DMS53 treated with DMSO at 0.1 percent for 48 hours (cell line): ENCODE measurements around the gene ZACN.

Source experiments
- DNase-seq: peaks from one replicate; lab custom pipeline; 2025; ENCODE audit not compliant: unreplicated experiment; lab: John Stamatoyannopoulos, UW

The ZACN gene

DNA sequence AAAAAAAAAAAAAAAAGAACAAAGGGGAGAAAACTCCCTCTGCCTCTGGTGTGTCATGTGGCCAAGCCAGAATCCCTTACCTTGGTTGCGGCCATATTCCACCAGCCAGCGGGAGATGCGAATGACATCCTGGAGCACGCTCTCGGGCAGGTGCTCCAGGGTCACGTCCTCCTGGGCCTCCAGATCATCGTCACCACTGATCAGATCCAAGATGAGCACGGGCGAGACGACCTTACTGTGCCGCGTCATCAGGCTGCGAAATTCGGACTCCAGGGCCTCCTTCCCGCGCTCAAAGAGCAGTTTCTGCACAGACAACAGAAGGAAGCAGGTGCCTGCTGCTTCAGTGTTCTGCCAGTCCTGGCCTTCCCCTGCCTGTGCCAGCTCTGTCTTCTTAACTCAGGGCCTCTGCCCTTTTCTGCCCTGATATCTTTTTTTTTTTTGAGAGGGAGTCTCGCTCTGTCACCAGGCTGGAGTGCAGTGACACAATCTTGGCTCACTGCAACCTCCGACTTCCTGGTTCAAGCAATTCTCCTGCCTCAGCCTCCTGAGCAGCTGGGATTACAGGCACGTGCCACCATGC is 18.8 kb downstream of the ZACN start:
- DNase-seq = no peak

DNA sequence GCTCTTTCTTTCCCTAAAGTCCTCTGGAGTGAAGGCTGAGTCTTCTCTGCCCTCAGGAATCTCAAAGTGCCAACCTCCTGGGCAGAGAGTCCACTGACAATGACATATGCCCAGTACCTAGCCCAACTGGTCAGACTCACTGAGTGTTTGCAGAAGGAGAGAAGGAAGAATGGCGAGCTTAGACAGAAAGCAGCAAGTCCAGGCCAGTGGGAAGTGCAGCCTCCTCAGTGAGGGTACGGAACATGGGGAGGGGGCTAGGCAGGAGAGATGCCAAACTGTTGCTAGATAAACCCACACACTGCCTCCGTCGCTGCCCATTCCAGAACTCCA is 23.9 kb downstream of the ZACN start:
- no peak for DNase-seq

DNA sequence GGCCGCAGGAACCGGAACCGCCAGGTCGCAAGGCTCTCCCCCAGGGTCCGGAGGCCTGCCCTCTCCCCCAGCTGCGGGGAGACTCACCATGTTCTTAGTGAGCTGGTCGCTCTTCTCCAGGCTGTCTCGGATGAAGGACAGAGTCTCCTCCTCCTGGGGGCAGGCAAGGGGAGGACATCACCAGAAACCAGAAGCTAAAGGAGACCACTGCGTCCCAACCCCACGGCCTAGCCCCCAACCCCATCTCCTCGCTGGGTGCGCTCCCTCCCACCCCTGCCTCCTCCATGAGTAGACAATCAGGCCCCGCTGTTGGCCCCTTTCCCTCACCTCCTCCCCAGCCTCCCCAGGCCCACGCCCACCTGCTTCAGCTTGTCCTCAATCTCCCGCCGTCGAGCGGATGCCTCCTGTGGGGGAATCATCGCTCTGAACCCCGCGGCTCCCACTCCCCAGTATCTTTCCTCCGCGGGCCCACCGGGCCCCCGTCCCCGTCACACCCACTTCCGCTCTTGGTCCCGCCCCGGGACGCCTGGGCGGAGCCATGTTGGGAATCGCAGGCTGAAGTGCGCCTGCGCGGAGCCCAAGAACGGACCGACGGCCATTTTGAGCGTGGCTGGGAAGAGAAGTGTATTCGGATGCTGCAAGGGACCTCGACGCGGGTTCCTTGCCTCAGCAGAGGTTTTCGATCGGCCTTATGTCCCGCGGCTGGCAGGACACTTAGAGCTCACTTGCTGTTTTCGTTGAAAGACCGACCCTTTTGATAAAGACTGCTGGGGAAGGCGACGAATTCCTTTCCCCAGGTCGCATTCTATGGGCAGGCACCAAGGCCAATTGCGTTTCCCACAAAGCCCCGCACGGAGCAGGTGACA is 24.5 kb downstream of the ZACN start, which contains the start of gene EXOC7:
TSS of gene EXOC7 (minus strand) at position 514 of the 866 bp plus-strand sequence. CDS start at position 419, 95 bp downstream.
- peak; percentile 83 for DNase-seq

GRCh38 chr17:76104140-76104895 is 25.3 kb downstream of the ZACN start:
- no peak for DNase-seq

GRCh38 chr17:76104896-76105231 is 25.9 kb downstream of the ZACN start:
- DNase-seq = no peak

- no peak for DNase-seq
These were observed 27.7 kb downstream of the ZACN start for GRCh38 chr17:76106703-76107102.

DNA sequence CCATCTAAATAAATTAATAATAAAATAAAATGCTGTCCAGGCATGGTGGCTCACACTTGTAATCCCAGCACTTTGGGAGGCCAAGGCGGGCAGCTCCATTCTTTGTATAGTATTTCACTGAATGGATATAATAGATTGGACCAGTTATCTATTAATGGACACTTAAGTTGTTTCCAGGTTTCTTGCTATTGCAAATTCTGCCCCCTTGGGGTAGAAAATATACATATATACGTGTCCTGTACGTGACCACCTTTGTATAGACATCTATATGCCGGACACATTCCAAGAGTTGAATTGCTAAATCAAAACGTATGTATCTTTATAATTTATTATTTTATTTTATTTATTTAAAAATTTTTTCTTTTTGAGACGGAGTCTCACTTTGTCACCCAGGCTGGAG is 28.5 kb downstream of the ZACN start:
- DNase-seq = no peak

GRCh38 chr17:76111956-76112355 is 33.0 kb downstream of the ZACN start:
- DNase-seq = no peak

GRCh38 chr17:76115138-76115754 is 36.3 kb downstream of the ZACN start:
- DNase-seq = no peak

DNA sequence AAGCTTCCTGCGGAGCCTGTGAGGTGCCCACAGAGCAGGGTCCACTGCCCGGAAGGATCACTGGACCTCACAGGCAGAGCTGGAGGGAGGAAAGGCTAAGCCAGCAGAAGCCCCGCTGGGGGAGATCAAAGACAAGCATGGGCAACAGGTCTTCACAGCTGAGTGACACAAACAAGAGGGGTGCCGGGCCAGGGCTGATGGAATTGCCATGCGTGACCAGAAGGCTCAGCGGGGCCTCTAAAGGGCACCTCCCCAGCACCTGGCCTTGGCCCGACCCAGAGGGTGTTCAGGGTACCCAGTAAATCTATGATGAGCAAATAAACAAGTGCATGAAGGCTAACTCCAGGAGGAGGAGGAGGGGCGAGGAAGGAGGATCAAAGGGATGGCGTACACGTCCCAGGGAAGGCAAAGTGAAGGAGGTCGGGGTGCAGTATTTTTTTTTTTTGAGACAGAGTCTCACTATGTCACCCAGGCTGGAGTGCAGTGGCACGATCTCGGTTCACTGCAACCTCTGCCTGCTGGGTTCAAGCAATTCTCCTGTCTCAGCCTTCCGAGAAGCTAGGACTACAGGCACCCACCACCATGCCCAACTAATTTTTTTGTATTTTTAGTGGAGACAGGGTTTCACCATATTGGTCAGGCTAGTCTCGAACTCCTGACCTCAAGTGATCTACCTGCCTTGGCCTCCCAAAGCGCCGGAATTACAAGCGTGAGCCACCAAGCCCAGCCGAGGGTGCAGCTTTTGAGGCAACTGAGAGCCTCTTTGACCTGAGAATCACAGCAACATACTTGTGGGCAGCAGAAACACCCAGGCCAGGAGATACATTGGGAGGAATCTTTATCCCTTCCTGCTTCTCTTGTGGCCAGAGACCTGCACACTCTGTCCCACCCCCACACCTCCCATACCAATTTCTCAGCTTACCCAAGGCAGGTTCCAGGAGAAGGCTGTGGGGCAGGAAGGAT is 40.7 kb downstream of the ZACN start:
- DNase-seq = no peak

GRCh38 chr17:76120658-76121008 is 41.7 kb downstream of the ZACN start:
- no peak for DNase-seq

- no peak for DNase-seq
These were observed 43.0 kb downstream of the ZACN start for GRCh38 chr17:76121932-76122430.

DNA sequence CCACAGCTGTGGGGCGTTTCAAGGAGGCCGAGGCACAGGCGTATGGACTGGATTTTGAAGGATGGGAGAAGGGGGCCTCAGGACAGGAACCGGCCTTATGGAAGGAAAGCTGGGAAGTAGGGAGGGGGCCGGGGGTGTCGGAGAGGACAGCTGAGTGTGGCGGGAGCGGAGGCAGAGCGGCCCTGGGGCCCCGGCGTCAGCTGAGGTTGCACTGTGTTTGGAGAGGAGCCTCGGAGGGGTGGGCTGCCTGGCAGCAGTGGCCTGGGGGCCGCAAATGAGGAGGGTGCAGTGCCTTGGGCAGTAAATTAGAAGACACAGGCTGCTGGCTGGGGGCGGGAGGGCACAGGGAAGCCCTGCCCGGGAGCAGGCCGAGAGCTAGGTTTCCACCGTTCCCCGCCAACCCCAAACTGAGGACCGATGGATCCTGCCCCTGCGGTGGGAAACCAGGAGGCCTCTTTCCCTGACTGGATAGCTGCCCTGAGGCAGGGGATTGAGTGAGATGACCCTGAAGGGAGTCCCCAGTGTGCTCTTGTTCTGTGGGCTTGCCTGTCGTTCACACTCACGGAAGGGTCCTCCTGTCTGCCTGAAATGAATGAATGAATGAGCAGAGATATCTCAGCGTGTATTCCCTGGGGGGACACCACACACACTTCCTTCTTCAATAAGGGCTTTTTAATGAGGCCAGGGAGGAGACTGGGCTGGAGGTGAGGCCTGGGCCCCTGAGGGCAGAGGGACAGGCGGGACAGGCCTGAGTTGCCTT is 43.6 kb downstream of the ZACN start:
- no peak for DNase-seq

GRCh38 chr17:76123191-76123499 is 44.2 kb downstream of the ZACN start:
- DNase-seq = no peak

GRCh38 chr17:76123749-76124581 is 45.0 kb downstream of the ZACN start:
- no peak for DNase-seq

- DNase-seq = no peak
These were observed 45.8 kb downstream of the ZACN start for GRCh38 chr17:76124582-76125390.

- DNase-seq = no peak
These were observed 46.4 kb downstream of the ZACN start for GRCh38 chr17:76125391-76125675.

DNA sequence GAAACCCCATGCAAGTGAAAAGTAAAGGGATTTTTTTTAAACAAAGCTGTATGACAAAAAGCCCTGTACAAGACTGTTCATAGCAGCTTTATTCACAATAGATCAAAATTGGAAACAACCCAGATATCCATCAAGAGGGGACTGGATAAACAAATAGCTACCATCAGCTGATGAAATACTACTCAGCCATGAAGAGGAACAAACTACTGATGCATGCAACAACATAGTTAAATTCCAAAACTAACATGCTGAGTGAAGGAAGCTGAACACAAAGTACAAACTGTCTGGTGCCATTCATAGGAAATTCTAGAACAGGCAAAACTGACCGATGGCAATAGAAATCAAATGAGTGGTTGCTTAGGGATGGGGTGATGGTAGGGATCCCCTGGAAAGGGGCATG is 46.9 kb downstream of the ZACN start:
- no peak for DNase-seq
